KG1 (cell line): ENCODE results near the gene SLC35C1.
A peak's percentile ranks its signal among the peaks of the same experiment; 100 is the strongest.
"Not testable (repeated sequence)": the region's sequence is repeated elsewhere in the genome, so short reads cannot be mapped to it uniquely, and the experiment has no call there.

ENCODE experiments used
- DNase-seq: peaks from one replicate; lab custom pipeline; 2025; lab: John Stamatoyannopoulos, UW

Gene SLC35C1

DNA sequence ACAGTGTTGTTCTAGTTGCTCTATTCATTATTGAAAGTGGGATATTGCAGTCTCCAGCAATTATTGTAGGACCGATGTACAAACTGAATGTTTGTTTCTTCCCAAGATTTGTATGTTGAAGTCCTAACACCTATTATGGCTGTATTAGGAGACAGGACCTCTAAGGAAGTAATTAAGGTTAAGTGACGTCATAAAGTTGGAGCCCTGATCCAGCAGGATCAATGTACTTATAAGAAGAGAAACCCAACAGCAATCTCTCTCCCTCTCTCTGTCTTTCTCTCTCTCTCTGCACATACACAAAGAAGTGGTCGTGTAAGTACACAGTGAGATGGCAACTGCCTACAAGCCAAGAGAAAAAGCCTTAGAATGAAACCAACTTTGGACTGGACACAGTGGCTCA, 16.1 kb upstream of the SLC35C1 start:
- no peak for DNase-seq

- DNase-seq, result no peak
Measured at GRCh38 chr11:45791524-45791923, 13.4 kb upstream of the SLC35C1 start.

- no peak for DNase-seq
Measured at GRCh38 chr11:45794169-45794568, 10.8 kb upstream of the SLC35C1 start.

- no peak for DNase-seq
Measured at GRCh38 chr11:45795379-45795778, 9.6 kb upstream of the SLC35C1 start.

- DNase-seq, result no peak
Measured at GRCh38 chr11:45796461-45796861, 8.5 kb upstream of the SLC35C1 start.

DNA sequence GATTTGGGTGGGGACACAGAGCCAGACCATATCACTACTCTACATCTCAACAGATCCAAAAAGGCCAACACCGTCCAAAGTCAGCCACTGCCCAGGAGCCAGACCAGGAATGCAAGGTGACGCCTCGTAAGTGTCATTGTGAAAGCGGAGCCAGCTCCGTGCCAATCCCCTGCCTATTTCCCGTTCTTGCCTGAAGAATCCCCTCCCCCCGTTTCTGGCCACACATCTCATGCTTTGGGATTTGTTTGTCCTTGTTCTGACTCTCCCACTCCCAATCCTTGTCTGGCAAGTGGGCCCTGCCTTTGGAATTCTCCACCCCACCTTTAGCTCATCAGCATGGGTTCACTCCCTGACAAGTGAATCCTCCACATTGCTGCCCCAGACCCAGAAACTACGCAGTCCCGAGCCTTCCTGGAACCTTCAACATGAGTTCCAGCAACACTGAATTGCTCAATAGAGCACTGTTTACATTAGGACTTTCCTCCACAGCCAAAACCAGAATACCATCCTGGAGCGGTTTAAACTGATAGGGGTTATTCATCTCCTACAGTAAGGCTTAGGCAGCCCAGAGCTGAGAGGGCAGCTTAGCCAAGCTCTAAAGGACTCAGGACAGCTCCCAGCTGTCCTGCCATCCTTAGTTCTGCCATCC, 6.0 kb upstream of the SLC35C1 start:
- no peak for DNase-seq

GRCh38 chr11:45799562-45799961, 5.4 kb upstream of the SLC35C1 start:
- no peak for DNase-seq

DNA sequence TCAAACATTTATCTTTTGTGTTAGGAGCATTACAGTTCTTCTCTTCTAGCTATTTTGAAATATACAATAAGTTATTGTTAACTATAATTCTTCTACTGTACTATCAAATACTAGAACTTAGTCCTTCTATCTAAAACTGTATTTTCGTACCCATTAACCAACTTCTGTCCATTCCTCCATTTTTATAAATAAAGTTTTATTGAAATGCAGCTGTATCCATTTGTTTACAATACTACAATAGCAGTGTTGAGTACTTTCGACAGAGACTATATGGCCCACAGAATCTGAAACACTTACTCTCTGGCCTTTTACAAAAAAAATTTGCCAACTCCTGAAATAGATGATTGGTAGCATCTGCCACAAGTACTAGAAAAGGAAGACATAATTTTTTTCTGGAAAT, 4.7 kb upstream of the SLC35C1 start:
- DNase-seq, result no peak

DNA sequence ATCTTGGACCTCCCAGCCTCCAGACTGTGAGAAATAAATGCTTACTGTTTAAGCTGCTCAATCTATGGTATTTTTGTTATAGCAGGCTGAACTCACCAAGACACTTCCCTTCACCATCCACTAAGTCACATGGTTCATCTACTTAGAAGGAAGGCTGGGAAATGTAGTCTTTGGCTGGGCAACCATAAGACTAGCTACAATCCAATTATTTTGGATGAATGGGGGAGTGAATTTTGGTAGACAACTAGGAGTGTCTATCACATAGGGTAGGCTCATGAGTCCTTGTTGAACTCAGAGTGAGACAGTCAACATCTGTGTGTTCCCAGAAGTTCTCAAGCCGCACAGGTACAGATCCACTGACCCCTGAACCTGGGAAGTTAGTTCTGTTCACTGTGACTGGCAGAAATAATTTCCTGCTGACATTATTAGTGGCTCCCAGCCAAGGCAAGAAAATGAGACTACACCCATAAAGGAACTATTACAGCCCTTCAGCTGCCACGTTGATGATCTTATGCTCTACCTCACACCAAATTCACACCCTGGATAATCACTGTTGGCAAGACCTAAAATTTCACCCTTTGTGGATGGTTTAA, 3.1 kb upstream of the SLC35C1 start:
- no peak for DNase-seq

DNA sequence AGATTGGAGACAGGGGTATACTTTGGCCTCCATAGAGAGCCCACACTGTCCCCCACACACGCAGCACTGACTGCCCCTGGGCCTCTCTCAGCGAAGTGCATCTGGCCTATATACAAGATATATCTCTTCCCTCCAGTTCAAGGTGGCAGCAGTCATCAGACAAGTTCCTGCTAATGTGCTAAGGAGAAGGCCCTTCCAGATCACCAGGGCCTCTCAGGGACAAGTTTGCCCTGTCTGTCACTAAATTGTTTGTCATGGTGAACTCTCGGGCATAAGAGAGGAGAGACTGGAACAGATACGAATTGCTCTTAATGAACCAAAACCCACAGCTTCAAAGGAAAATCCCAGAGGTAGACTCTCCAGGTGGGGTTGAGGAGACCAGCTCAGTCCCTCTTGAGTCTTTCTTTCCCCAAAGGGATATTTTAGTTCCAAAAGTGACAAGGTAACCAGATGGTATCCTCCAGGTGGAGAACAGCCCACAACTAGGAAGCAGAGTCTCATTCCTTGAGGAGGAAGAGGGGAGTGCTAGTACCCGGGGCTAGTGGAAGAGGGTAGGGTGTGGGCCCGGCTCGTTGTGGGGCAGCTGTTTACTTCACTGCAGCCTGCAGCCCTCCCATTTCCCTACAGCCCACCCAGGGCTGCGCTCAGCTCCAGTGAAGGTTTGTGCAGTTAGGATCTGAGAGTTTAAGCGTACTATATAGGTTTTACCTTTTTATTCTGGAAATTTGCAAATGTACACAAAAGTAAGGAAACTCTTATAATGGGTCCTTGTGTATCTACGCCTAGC, 2.2 kb upstream of the SLC35C1 start:
- no peak for DNase-seq

DNA sequence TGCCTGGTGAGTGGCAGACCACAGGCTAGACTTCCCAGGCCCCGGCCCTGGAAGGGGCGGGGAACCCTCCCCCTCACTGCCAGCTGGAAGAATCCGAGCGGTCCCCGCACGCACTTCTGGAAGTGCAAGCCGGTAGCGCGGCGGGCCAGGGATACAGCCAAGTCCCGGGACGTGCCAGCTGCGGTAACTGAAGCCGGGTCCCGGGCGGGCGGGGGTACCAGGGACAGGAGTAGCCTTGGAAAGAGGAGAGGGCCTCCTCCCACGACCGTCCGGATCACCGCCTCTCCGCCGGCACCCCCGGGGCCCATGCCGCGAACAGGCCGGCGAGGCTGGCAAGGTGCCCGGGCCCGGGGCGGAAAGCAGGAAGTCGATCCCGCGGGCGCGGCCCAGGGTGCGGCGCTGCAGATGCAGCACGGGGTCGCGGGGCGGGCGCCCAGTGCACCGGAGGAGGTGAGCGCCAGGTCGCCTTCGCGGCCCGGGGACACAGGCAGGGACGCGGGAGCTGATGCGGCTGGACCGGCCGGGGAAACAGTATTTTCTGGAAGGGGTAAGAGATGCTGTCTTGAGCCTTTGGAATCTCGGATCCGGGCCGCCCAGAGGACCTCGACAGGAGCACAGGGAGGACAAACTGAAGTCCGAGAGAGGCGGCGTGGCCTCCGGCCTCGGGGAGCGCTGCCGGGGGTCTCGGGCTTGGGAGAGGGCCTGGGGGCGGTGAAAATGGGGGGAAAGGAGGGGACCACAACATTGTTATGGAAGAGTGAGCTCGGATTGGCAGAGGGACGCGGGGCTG, 783 bp upstream of the SLC35C1 start:
- DNase-seq, result no peak

- DNase-seq, result peak; percentile 16
Measured at GRCh38 chr11:45805305-45806071, 539 bp downstream of the SLC35C1 start.

DNA sequence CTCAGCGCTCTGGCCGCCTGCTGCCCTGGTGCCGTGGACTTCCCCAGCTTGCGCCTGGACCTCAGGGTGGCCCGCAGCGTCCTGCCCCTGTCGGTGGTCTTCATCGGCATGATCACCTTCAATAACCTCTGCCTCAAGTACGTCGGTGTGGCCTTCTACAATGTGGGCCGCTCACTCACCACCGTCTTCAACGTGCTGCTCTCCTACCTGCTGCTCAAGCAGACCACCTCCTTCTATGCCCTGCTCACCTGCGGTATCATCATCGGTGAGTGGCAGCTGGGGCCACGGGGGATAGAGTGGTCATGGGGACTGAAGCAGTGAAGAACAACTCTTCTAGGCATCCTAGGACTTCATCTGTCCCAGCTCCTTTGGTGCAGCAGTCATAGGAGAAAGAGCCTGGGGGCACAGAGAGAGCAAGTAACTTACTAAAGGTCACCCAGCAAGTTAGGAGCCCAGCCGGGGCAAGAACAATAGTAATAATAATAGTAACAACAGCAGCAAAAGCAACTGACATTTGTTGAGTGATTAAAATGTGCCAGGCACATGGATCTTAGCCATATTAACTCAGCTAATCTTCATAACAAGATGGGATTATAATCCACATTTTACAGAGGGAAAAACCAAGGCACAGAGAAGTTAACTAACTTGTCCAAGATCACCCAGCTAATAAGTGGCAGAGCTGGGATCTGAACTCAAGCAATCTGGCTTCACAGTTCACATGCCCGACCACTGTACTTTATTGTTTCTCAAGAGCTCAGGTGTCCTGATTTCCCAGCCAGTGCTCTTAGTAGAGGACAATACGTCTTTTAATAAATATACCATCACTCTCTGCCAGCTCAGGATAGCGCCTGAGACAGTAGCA, 1.4 kb downstream of the SLC35C1 start:
- DNase-seq, result no peak

GRCh38 chr11:45806937-45807791, 2.2 kb downstream of the SLC35C1 start:
- DNase-seq, result no peak

DNA sequence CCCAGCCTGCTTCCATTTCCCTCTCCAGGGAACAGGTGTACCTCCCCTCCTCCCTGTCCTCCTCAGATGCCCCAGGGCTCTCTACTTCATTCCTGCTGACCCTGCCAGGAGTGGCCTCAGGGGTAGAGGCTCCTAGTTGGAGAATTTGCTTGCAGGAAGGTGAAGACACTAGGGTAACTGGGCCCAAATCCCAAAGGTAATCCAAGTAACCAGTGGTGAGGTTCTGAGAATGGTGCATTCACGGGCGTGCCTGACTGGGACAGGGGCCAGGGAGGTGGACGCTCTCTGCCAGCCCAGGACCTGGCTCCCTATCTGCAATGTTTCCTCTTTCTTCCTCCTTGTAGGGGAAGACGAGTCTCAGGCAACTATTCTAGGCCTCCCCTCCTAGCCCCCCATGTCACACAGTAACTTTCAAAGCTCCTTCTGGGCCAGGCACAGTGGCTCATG, 2.9 kb downstream of the SLC35C1 start:
- no peak for DNase-seq

DNA sequence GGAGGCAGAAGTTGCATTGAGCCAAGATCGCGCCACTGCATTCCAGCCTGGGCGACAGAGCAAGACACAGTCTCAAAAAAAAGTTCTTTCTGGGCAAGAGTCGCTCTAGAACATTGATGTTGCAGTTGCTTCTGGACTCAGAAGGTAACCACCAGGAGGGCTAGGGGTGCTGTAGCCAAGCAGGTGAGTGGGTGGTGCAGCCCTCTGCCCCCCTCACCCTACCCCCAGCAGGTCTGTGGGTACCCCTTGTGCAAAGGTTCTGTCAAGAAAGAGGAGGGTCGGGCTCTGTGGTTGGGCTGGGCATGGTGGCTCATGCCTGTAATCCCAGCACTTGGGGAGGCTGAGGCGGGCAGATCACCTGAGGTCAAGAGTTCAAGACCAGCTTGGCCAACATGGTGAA, 3.5 kb downstream of the SLC35C1 start:
- not testable (repeated sequence) for DNase-seq

DNA sequence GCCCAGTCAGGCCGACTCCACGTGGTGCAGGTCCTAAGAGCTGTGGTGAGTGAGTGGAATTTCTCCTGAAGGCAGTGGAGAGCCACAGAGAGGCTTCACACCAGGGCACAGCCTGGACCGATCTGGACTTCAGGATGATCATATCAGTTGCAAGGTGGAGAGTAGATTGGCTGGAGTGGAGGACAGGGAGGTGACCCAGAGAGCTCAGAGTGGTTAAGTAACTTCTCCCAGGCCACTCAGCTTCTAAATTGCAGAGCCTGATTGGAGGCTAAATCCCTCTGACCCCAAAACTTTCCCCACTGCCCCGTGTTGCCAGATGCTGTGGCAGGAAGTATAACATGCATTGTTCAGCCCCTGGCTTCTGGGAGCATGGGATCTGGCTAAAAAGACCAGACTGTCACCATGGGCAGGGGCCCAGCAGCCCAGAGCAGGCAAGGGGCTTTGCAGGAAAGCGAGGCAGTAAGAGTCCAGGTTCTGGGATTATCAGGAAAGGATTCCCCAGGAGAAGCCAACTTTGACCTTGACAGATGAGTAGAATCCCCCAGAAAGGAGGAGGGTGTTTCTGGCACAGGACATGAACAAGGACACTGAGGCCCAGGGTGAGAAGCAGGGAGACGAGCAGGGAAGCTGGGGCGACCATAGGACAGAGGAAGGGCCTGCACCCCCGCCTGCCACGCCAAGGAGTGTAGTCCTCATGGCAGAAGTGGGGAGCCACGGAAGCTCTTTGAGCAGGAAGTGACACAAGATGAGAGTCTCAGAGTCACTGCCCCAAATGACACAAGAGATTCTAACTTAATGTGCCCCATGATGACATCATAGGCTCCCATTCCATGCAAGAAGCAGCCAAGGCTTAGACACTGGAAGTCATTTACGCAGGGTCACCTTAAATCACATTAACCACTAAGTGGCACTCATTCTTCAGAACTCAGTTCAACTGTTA, 4.8 kb downstream of the SLC35C1 start:
- no peak for DNase-seq

GRCh38 chr11:45810431-45811108, 5.6 kb downstream of the SLC35C1 start:
- no peak for DNase-seq
